Smooth muscle cell (in vitro differentiated cells): ENCODE data around the gene MED22. TPM values are rescaled to one million over a fixed set of nuclear protein-coding genes. Genes with fewer than 3 reads are reported as not detected.
"Not testable (repeated sequence)": the region's sequence is repeated elsewhere in the genome, so short reads cannot be mapped to it uniquely, and the experiment has no call there.

Experiments
- DNase-seq: peaks from one replicate; lab custom pipeline; 2025; ENCODE audit not compliant: unreplicated experiment; lab: John Stamatoyannopoulos, UW
- H2AFZ ChIP-seq: fragments of 200-600 bp; sonication (generic); 2 replicates; pipeline ENCODE4 v1.6.0; 2016; ENCODE audit warnings: antibody characterized with exemption, low read depth, mild to moderate bottlenecking
- H3F3A ChIP-seq: fragments of 200-600 bp; sonication (generic); 2 replicates; pipeline ENCODE4 v1.6.0; 2017; ENCODE audit warnings: antibody characterized with exemption, low read depth
- H3K27ac ChIP-seq: fragments of 200-600 bp; sonication (generic); 2 replicates; pipeline ENCODE4 v1.5.1; 2016; ENCODE audit warnings: low read depth, mild to moderate bottlenecking
- H3K27me3 ChIP-seq: fragments of 200-600 bp; sonication (generic); 2 replicates; pipeline ENCODE4 v1.6.1; 2016; ENCODE audit warnings: low read depth, mild to moderate bottlenecking
- H3K36me3 ChIP-seq: fragments of 200-600 bp; sonication (generic); 2 replicates; pipeline ENCODE4 v1.5.1; 2016; ENCODE audit warnings: low read depth
- H3K4me1 ChIP-seq: fragments of 200-600 bp; sonication (generic); 2 replicates; pipeline ENCODE4 v1.5.1; 2016; ENCODE audit warnings: low read depth
- H3K4me2 ChIP-seq: fragments of 200-600 bp; sonication (generic); 2 replicates; pipeline ENCODE4 v1.6.0; 2016; ENCODE audit warnings: mild to moderate bottlenecking
- H3K4me3 ChIP-seq: fragments of 200-600 bp; sonication (generic); 2 replicates; pipeline ENCODE4 v1.5.1; 2016; ENCODE audit warnings: mild to moderate bottlenecking
- H3K79me2 ChIP-seq: fragments of 200-600 bp; sonication (generic); 2 replicates; pipeline ENCODE4 v1.6.0; 2016; ENCODE audit warnings: low read depth, mild to moderate bottlenecking
- H3K9ac ChIP-seq: fragments of 200-600 bp; sonication (generic); 2 replicates; pipeline ENCODE4 v1.6.0; 2016; ENCODE audit warnings: low read depth
- H3K9me3 ChIP-seq: fragments of 200-600 bp; sonication (generic); replicated peaks from 2 replicates; pipeline ENCODE4 v1.5.1; 2016; ENCODE audit warnings: low read depth
- H4K20me1 ChIP-seq: fragments of 200-600 bp; sonication (generic); 2 replicates; pipeline ENCODE4 v1.6.0; 2016; ENCODE audit warnings: low read depth
- CTCF ChIP-seq: fragments of 200-600 bp; sonication (generic); IDR thresholded peaks from 2 replicates; pipeline ENCODE4 v1.5.1; 2017; ENCODE audit warnings: borderline replicate concordance, mild to moderate bottlenecking, antibody characterized with exemption; ENCODE audit not compliant: insufficient read depth, poor library complexity, severe bottlenecking
- WGBS: methylation state at CpG from one replicate; pipeline ENCODE4 v1.1.7; 2016; ENCODE audit warnings: low lambda C conversion rate; 5-methylcytosine and 5-hydroxymethylcytosine counted together
- polyA plus RNA-seq: library from polyadenylated mRNA; unstranded; fragments of >200 nt; fragmentation: Nextera tagmentation; extraction: Ambion mirVana; gene quantifications from 2 replicates; pipeline ENCODE4 v1.2.1, GENCODE V29; 2016
- total RNA-seq: library from RNA; depleted of rRNA; stranded (reverse); fragments of >200 nt; gene quantifications from 2 replicates; pipeline ENCODE4 v1.2.3, GENCODE V29; 2014

Gene MED22
- total and polyA plus RNA-seq, 2 experiments from 2014 or later = 9.0 to 17.9 TPM

- no peak overlapping the region for H2AFZ ChIP-seq
- H3K9ac ChIP-seq = no peak overlapping the region
- H3K27me3 ChIP-seq = no peaks in the 10 kb centered on the region
- no peaks in the 10 kb centered on the region for H3K9me3 ChIP-seq
- H3K4me2 ChIP-seq = no peak overlapping the region
- H3K4me1 ChIP-seq = no peaks in the 10 kb centered on the region
- peaks cover 7% of the 10 kb centered on the region for H3F3A ChIP-seq
- no peak overlapping the region for H3K27ac ChIP-seq
- H3K4me3 ChIP-seq = no peak overlapping the region
- no peaks in the 10 kb centered on the region for H3K79me2 ChIP-seq
- no peak for TF ChIP-seq CTCF
- 88% methylated on average over 10 of the region's 10 CpGs for WGBS
- H4K20me1 ChIP-seq = peaks cover 4% of the 10 kb centered on the region
- H3K36me3 ChIP-seq = no peaks in the 10 kb centered on the region
- no peak for DNase-seq
These were observed 20.0 kb downstream of the MED22 start for GRCh38 chr9:133327834-133328484.

- H3K36me3 ChIP-seq, H3K9me3 ChIP-seq, DNase-seq, H2AFZ ChIP-seq, H3K4me2 ChIP-seq, H3K27me3 ChIP-seq, H4K20me1 ChIP-seq, H3K79me2 ChIP-seq, H3K4me1 ChIP-seq, H3F3A ChIP-seq, H3K9ac ChIP-seq, H3K27ac ChIP-seq, H3K4me3 ChIP-seq: not testable (repeated sequence)
- WGBS = 88% methylated on average over 6 of the region's 6 CpGs
These were observed 20.9 kb downstream of the MED22 start for GRCh38 chr9:133327021-133327420.

GRCh38 chr9:133323991-133324703 is 23.8 kb downstream of the MED22 start:
- no peaks in the 10 kb centered on the region for H3K9me3 ChIP-seq
- no peak overlapping the region for H3K4me3 ChIP-seq
- no peak overlapping the region for H3K9ac ChIP-seq
- no peaks in the 10 kb centered on the region for H3K27me3 ChIP-seq
- TF ChIP-seq CTCF = no peak
- H3K36me3 ChIP-seq = no peaks in the 10 kb centered on the region
- DNase-seq = no peak
- H3F3A ChIP-seq = no peaks in the 10 kb centered on the region
- no peak overlapping the region for H3K27ac ChIP-seq
- H3K4me2 ChIP-seq = no peak overlapping the region
- 92% methylated on average over 13 of the region's 13 CpGs for whole genome bisulfite sequencing
- H4K20me1 ChIP-seq = no peaks in the 10 kb centered on the region
- no peaks in the 10 kb centered on the region for H3K79me2 ChIP-seq
- no peaks in the 10 kb centered on the region for H3K4me1 ChIP-seq
- H2AFZ ChIP-seq = no peak overlapping the region

GRCh38 chr9:133323211-133323610 is 24.7 kb downstream of the MED22 start:
- Histone ChIP-seq H3K27ac (no peak overlapping the region), H3K9me3 (no peaks in the 10 kb centered on the region), H3F3A (no peaks in the 10 kb centered on the region), H2AFZ (no peak overlapping the region), H3K4me1 (no peaks in the 10 kb centered on the region), H4K20me1 (no peaks in the 10 kb centered on the region), H3K9ac (no peak overlapping the region), H3K36me3 (no peaks in the 10 kb centered on the region), H3K27me3 (no peaks in the 10 kb centered on the region), H3K4me3 (no peak overlapping the region), H3K4me2 (no peak overlapping the region), H3K79me2 (no peaks in the 10 kb centered on the region)
- no peak for DNase-seq
- no peak for TF ChIP-seq CTCF
- 96% methylated on average over 10 of the region's 10 CpGs for WGBS
